ENCODE results near the gene PRDX1.

PRDX1 gene

DNA sequence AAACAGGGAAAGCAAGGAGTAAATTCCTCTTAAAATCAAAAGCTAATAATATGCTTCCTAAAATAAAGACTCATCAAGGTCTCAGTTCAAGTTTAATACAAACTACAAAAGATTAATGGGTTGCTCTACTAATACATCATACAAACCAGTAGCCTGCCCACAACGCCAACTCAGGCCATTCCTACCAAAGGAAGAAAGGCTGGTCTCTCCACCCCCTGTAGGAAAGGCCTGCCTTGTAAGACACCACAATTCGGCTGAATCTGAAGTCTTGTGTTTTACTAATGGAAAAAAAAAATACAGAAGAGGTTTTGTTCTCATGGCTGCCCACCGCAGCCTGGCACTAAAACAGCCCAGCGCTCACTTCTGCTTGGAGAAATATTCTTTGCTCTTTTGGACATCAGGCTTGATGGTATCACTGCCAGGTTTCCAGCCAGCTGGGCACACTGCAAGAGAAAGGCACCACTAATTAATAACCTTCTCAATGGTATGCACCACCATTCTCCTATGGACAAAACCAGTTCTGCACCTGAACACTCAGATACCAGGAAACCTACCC lies 10.6 kb downstream of the PRDX1 start:
- no peak for DNase-seq (ENCODE audit: low read depth, low spot score)
- TF ChIP-seq, protein P1, sequence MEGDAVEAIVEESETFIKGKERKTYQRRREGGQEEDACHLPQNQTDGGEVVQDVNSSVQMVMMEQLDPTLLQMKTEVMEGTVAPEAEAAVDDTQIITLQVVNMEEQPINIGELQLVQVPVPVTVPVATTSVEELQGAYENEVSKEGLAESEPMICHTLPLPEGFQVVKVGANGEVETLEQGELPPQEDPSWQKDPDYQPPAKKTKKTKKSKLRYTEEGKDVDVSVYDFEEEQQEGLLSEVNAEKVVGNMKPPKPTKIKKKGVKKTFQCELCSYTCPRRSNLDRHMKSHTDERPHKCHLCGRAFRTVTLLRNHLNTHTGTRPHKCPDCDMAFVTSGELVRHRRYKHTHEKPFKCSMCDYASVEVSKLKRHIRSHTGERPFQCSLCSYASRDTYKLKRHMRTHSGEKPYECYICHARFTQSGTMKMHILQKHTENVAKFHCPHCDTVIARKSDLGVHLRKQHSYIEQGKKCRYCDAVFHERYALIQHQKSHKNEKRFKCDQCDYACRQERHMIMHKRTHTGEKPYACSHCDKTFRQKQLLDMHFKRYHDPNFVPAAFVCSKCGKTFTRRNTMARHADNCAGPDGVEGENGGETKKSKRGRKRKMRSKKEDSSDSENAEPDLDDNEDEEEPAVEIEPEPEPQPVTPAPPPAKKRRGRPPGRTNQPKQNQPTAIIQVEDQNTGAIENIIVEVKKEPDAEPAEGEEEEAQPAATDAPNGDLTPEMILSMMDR (IDR thresholded peaks at IDR 0.05; ENCODE audit: insufficient read depth, low read length, missing control alignments), result no peak
- POLR2A ChIA-PET, result interaction anchor here (2.7 to 5.2 kb wide), 2 partner anchors 9 to 11 kb away, joined by 25 to 56 read pairs; partner anchors contain the start of gene PRDX1
- CTCF ChIA-PET, result interaction anchor here (2.1 to 7.9 kb wide), 4 partner anchors 10 to 171 kb away, joined by 5 to 150 read pairs (median 13); partner anchors contain the start of genes MUTYH, PRDX1 and TOE1
- no peak overlapping the region for H3K4me3 ChIP-seq (ENCODE audit: low read depth, low read length)

DNA sequence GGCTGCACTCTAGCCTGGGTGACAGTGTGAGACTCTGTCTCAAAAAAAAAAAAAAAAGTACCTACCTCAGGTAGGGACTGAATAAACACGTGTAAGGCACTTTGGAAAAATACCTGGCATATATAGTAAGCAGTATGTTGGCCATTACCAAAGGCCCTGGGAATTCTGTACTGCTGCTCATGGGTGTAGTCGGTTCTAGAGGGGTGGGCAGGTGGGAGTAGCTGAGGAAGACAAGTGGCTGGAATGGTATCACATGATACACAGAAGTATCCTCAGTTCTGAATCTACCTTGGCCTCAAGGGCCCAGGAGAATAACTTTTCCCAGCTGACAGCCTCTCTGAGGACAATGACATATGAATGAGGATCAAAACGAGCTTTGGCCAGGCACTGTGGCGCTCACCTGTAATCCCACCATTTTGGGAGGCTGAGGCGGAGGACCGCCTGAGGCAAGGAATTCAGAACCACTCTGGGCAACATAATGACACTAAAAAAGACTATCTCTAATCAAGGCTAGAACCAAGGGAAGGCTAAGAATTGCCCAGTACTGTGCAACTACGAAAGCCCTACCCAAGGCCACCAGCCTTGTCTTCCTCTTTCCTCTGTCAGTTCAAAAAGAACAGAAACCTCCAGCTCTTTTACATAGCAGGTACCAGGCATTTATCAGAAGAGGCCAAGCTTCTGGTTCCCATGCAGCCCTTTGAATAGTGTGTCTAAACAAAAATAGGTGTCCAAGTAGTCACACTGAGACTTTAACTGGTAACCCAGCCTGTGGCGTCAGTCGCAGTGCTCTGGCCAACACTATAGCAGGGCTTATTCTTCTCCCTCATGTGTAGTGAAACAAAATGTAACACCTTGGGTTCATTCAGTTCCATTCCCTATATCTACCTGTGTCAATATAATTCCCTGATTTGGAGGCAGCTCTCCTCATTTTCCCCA lies 11.4 kb downstream of the PRDX1 start:
- CTCF ChIA-PET, result interaction anchor here (1.1 to 7.9 kb wide), 4 partner anchors 59 to 170 kb away, joined by 3 to 150 read pairs (median 8); partner anchors contain the start of genes MUTYH and TOE1
- no peak overlapping the region for H3K4me3 ChIP-seq (ENCODE audit: low read depth, low read length)
- DNase-seq (ENCODE audit: low read depth, low spot score), result no peak
- POLR2A ChIA-PET, result interaction anchor here (0.5 to 5.2 kb wide), 3 partner anchors 9 to 202 kb away, joined by 3 to 56 read pairs (median 3); partner anchors contain the start of gene PRDX1
- TF ChIP-seq, protein P1 (IDR thresholded peaks at IDR 0.05; ENCODE audit: insufficient read depth, low read length, missing control alignments), result no peak

DNA sequence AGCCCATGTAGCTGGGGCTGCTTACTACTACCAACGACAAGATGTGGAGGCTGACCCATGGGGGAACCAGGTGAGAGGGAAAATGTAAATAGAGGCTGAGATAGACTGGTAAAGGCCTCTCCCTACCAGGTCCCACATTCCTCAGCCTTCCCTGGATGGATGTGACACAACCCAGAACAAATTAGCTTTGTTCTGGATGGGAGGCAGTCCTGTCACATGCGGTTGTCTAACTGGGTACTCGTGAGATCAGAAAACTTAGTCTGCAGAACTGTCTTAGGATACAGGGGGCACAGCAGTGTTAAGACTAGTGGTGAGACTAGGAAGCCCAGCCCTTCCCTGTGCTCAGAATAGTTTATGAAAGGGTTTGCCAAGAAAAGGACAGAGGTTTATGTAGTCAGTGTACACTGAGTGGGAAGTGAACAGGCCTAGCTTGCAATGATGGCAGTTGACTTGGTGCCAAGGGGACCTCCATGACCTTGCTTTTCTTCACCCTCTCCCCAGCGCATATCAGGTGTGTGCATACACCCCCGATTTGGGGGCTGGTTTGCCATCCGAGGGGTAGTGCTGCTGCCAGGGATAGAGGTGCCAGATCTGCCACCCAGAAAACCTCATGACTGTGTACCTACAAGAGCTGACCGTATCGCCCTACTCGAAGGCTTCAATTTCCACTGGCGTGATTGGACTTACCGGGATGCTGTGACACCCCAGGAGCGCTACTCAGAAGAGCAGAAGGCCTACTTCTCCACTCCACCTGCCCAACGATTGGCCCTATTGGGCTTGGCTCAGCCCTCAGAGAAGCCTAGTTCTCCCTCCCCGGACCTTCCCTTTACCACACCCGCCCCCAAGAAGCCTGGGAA lies 13.2 kb downstream of the PRDX1 start:
- ChIA-PET POLR2A (interaction anchor here (1.0 to 5.2 kb wide), 2 partner anchors 8 to 11 kb away, joined by 3 to 56 read pairs; partner anchors contain the start of gene PRDX1), CTCF (interaction anchor here (1.1 to 7.9 kb wide), 3 partner anchors 9 to 61 kb away, joined by 3 to 150 read pairs (median 4); no protein-coding TSS in a partner anchor)
- no peak overlapping the region for H3K4me3 ChIP-seq (ENCODE audit: low read depth, low read length)
- no peak for DNase-seq (ENCODE audit: low read depth, low spot score)
- TF ChIP-seq, protein P1 (IDR thresholded peaks at IDR 0.05; ENCODE audit: insufficient read depth, low read length, missing control alignments), result no peak

DNA sequence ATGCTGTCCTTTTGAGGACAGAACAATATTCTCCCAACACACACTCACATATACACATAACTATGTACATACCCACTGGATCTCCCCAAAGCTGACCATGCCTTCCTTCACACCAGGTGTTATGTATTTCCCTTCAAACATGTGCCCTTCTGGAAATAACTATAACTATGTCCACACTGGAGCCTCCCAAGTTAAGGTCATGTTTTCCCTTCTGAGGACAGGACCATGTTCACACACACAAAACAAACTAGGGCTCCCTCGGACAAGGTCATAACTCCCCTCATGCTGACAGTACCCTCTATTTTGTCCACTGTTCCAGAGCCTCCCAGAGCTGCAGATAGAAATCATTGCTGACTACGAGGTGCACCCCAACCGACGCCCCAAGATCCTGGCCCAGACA lies 13.8 kb downstream of the PRDX1 start:
- ChIA-PET POLR2A (interaction anchor here (1.0 to 5.2 kb wide), 2 partner anchors 9 to 12 kb away, joined by 3 to 56 read pairs; partner anchors contain the start of gene PRDX1), CTCF (interaction anchor here (1.1 to 7.9 kb wide), 5 partner anchors 9 to 493 kb away, joined by 3 to 150 read pairs (median 5); no protein-coding TSS in a partner anchor)
- TF ChIP-seq, protein P1 (IDR thresholded peaks at IDR 0.05; ENCODE audit: insufficient read depth, low read length, missing control alignments), result no peak
- DNase-seq (ENCODE audit: low read depth, low spot score), result no peak
- H3K4me3 ChIP-seq (ENCODE audit: low read depth, low read length), result no peak overlapping the region

DNA sequence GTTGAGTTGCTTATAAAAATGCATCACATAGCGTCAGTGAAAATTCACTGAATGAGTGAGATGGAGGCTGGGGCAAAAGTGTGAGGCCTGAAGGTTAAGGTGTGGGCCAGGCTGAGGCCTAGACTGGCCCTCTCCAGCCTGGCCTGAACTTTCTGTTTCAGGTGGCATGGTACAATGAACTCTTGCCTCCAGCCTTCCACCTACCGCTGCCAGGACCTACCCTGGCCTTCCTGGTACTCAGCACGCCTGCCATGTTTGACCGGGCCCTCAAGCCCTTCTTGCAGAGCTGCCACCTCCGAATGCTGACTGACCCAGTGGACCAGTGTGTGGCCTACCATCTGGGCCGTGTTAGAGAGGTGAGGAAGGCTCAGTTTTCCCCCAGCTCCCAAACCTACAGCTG lies 14.5 kb downstream of the PRDX1 start:
- TF ChIP-seq, protein P1 (IDR thresholded peaks at IDR 0.05; ENCODE audit: insufficient read depth, low read length, missing control alignments), result no peak
- DNase-seq (ENCODE audit: low read depth, low spot score), result no peak
- POLR2A ChIA-PET, result interaction anchor here (1.0 to 5.2 kb wide), 2 partner anchors 9 to 13 kb away, joined by 3 to 56 read pairs; partner anchors contain the start of gene PRDX1
- H3K4me3 ChIP-seq (ENCODE audit: low read depth, low read length), result no peak overlapping the region
- CTCF ChIA-PET, result interaction anchor here (1.1 to 7.9 kb wide), 4 partner anchors 10 to 493 kb away, joined by 3 to 150 read pairs (median 5); no protein-coding TSS in a partner anchor

Measured in AG04449 (cell line).